Stimulated activated CD4-positive, alpha-beta T cell treated with anti-CD3 and anti-CD28 coated beads, Interleukin-2, amount 100 ng/mL, for 24 hours (primary cell): Measurements from ENCODE around the gene STARD10.
"Not testable (repeated sequence)": the region's sequence is repeated elsewhere in the genome, so short reads cannot be mapped to it uniquely, and the experiment has no call there.

ENCODE experiments used
- DNase-seq, 2 donors: peaks; one replicate each; pipeline ENCODE4 v3.0.0-alpha.2; 2020

STARD10 gene

GRCh38 chr11:72806378-72806777 lies 12.5 kb upstream of the STARD10 start:
- not testable (repeated sequence) for DNase-seq

GRCh38 chr11:72805216-72805615 lies 11.4 kb upstream of the STARD10 start:
- no peak for DNase-seq

- DNase-seq, result no peak
Measured at GRCh38 chr11:72802822-72803221, 9.0 kb upstream of the STARD10 start.

- DNase-seq, result no peak
Measured at GRCh38 chr11:72799441-72799840, 5.6 kb upstream of the STARD10 start.

GRCh38 chr11:72798361-72798760 lies 4.5 kb upstream of the STARD10 start:
- no peak for DNase-seq

GRCh38 chr11:72793076-72793424 lies 797 bp downstream of the STARD10 start:
- DNase-seq, result no peak

- no peak for DNase-seq
Measured at GRCh38 chr11:72792437-72793021, 1.3 kb downstream of the STARD10 start.

GRCh38 chr11:72791228-72791627 lies 2.6 kb downstream of the STARD10 start:
- DNase-seq, result not testable (repeated sequence)

- no peak for DNase-seq
Measured at GRCh38 chr11:72789493-72790131, 4.2 kb downstream of the STARD10 start.

- no peak for DNase-seq
Measured at GRCh38 chr11:72788241-72788640, 5.6 kb downstream of the STARD10 start.

GRCh38 chr11:72787216-72788104 lies 6.4 kb downstream of the STARD10 start:
- DNase-seq, result no peak

GRCh38 chr11:72786305-72787215 lies 7.3 kb downstream of the STARD10 start:
- DNase-seq, result no peak

- DNase-seq, result no peak
Measured at GRCh38 chr11:72784662-72785061, 9.2 kb downstream of the STARD10 start.

- no peak for DNase-seq
Measured at GRCh38 chr11:72783144-72783905, 10.5 kb downstream of the STARD10 start.

GRCh38 chr11:72782081-72782920 lies 11.5 kb downstream of the STARD10 start:
- no peak for DNase-seq

GRCh38 chr11:72781313-72782080 lies 12.3 kb downstream of the STARD10 start:
- DNase-seq, result peak; percentile 57 to 61

- DNase-seq, result no peak
Measured at GRCh38 chr11:72781063-72781312, 12.9 kb downstream of the STARD10 start.

GRCh38 chr11:72780296-72781062 lies 13.4 kb downstream of the STARD10 start:
- DNase-seq, result no peak

GRCh38 chr11:72779495-72780128 lies 14.2 kb downstream of the STARD10 start:
- no peak for DNase-seq
